ENCODE measurements around the gene SV2B.
A peak's percentile ranks its signal among the peaks of the same experiment; 100 is the strongest.

Gene SV2B

GRCh38 chr15:91261345-91261744 lies 161.3 kb downstream of the SV2B start:
- no peak for DNase-seq (ENCODE audit: extremely low read depth in 1 of 2, low read depth in 1 of 2)

GRCh38 chr15:91263632-91264531 lies 163.8 kb downstream of the SV2B start:
- DNase-seq (ENCODE audit: extremely low read depth in 1 of 2, low read depth in 1 of 2), result no peak

GRCh38 chr15:91264651-91265351 lies 164.7 kb downstream of the SV2B start:
- DNase-seq (ENCODE audit: extremely low read depth in 1 of 2, low read depth in 1 of 2), result no peak

GRCh38 chr15:91265416-91265940 lies 165.4 kb downstream of the SV2B start:
- DNase-seq (ENCODE audit: extremely low read depth in 1 of 2, low read depth in 1 of 2), result no peak

- DNase-seq (ENCODE audit: extremely low read depth in 1 of 2, low read depth in 1 of 2), result no peak
Measured at GRCh38 chr15:91268510-91268909, 168.5 kb downstream of the SV2B start.

GRCh38 chr15:91270747-91271146 lies 170.7 kb downstream of the SV2B start:
- no peak for DNase-seq (ENCODE audit: extremely low read depth in 1 of 2, low read depth in 1 of 2)

- peak in 1 of 2 donors; percentile 22 for DNase-seq (ENCODE audit: extremely low read depth in 1 of 2, low read depth in 1 of 2)
Measured at GRCh38 chr15:91271565-91272153, 171.6 kb downstream of the SV2B start.

- no peak for DNase-seq (ENCODE audit: extremely low read depth in 1 of 2, low read depth in 1 of 2)
Measured at GRCh38 chr15:91275844-91276243, 175.8 kb downstream of the SV2B start.

- no peak for DNase-seq (ENCODE audit: extremely low read depth in 1 of 2, low read depth in 1 of 2)
Measured at GRCh38 chr15:91278951-91279350, 178.9 kb downstream of the SV2B start.

- no peak for DNase-seq (ENCODE audit: extremely low read depth in 1 of 2, low read depth in 1 of 2)
Measured at GRCh38 chr15:91279486-91279885, 179.4 kb downstream of the SV2B start.

- no peak for DNase-seq (ENCODE audit: extremely low read depth in 1 of 2, low read depth in 1 of 2)
Measured at GRCh38 chr15:91281947-91282346, 181.9 kb downstream of the SV2B start.

- no peak for DNase-seq (ENCODE audit: extremely low read depth in 1 of 2, low read depth in 1 of 2)
Measured at GRCh38 chr15:91282486-91282885, 182.4 kb downstream of the SV2B start.

- no peak for DNase-seq (ENCODE audit: extremely low read depth in 1 of 2, low read depth in 1 of 2)
Measured at GRCh38 chr15:91283155-91283554, 183.1 kb downstream of the SV2B start.

GRCh38 chr15:91284758-91285466 lies 184.9 kb downstream of the SV2B start:
- DNase-seq (ENCODE audit: extremely low read depth in 1 of 2, low read depth in 1 of 2), result no peak

GRCh38 chr15:91289324-91289723 lies 189.3 kb downstream of the SV2B start:
- DNase-seq (ENCODE audit: extremely low read depth in 1 of 2, low read depth in 1 of 2), result no peak

- no peak for DNase-seq (ENCODE audit: extremely low read depth in 1 of 2, low read depth in 1 of 2)
Measured at GRCh38 chr15:91290553-91290952, 190.5 kb downstream of the SV2B start.

GRCh38 chr15:91291673-91292072 lies 191.6 kb downstream of the SV2B start:
- no peak for DNase-seq (ENCODE audit: extremely low read depth in 1 of 2, low read depth in 1 of 2)

GRCh38 chr15:91294344-91294743 lies 194.3 kb downstream of the SV2B start:
- DNase-seq (ENCODE audit: extremely low read depth in 1 of 2, low read depth in 1 of 2), result no peak

- no peak for DNase-seq (ENCODE audit: extremely low read depth in 1 of 2, low read depth in 1 of 2)
Measured at GRCh38 chr15:91294795-91295194, 194.7 kb downstream of the SV2B start.

GRCh38 chr15:91298101-91298500 lies 198.0 kb downstream of the SV2B start:
- DNase-seq (ENCODE audit: extremely low read depth in 1 of 2, low read depth in 1 of 2), result no peak

Data from stimulated activated CD8-positive, alpha-beta memory T cell treated with anti-CD3 and anti-CD28 coated beads, Interleukin-7, amount 100 ng/mL, for 48 hours (primary cell).